ENCODE data around the gene COG1.

The COG1 gene

DNA sequence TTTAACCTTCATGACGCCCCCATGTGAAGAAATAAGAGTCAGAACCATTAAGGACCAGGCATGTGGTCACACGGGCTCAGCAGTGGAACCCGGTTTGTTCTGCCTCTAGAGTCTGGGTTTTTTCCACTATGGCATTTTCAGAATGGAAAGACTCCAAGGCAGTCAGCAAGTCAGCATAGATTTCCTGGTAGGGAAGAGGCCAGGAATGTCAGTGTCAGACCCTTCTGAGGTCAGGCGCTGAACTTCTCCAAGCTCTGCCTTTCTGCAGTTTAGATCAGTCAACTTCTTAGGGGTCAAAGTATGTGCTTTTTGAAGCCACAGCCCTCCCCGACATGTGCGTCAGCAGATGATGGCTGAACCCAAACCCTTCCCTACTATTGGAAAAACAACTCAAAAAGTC lies 24.2 kb upstream of the COG1 start:
- DNase-seq: no peak

DNA sequence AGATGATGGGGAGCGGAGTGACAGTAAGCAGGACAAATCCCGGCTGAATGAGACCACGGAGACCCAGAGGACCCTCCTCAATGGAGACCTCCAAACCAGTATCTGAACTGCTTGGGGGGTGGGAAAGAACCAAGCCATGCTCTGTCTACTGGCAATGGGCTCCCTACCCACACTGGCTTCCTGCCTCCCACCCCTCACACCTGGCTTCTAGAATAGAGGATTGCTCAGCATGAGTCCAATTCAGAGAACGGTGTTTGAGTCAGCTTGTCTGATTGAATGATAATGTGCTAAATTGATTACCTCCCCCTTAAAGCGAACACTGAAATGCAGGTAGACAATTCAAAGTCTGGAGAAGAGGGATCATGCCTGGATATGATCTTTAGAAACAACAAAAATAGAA lies 22.5 kb upstream of the COG1 start:
- DNase-seq: no peak

DNA sequence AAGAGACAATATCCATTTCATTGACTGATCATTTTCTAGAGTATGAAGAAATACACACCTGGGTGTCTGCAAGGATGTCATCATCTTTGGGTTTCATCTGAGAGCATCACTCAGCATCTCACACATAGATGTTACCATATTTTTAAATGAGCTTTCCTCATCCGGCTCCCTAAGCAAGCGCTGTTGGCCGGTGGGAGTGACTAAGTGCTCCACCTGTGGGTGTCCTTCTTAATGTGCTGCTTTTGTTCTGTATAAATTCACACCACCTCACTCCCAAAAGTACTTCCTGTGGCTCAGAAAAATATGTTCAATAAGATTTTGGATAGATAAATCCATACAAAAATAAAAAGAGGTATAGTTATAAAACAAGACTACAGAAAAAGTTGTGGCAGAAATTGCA lies 20.6 kb upstream of the COG1 start:
- DNase-seq: no peak

DNA sequence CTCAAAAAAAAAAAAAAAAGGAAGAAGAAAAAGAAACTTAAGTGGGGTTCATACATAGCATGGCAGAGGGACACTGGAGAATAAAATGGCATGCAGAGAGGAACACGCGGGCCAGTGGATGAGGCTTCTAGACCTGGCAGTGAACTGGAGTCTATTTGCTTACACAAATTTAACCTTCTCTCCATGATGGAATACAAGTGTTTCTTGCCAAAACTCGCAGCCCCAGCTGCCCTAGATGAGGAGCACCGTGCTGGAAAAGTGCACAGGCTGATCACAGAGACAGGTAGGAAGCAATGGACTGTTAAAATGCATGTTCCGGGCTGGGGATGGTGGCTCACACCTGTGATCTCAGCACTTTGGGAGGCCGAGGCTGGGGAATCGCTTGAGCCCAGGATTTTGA lies 18.7 kb upstream of the COG1 start:
- DNase-seq: no peak

DNA sequence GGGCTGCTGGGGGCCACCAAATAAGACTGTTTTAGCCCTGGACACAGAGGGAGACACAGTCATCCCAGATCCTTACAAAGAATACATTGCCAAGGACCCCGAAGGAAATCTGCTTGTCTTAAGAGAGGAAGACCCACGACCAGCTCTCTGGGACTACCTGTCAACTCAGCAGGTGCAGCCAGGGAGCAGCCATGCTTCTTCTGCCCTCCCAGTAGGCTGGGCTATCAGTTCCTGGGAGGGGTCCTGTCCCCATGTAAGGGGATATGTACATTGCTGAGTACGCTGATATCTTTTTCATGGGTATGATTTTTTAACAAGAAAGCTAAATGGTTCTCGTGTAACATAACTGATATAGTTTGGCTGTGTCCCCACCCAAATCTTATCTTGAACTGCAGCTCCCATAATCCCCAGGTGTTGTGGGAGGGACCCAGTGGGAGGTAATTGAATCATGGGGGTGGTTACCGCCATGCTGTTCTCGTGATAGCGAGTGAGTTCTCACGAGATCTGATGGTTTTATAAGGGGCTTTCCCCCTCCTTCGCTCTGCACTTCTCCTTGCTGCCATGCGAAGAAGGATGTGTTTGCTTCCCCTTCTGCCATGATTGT lies 16.8 kb upstream of the COG1 start:
- DNase-seq: no peak

DNA sequence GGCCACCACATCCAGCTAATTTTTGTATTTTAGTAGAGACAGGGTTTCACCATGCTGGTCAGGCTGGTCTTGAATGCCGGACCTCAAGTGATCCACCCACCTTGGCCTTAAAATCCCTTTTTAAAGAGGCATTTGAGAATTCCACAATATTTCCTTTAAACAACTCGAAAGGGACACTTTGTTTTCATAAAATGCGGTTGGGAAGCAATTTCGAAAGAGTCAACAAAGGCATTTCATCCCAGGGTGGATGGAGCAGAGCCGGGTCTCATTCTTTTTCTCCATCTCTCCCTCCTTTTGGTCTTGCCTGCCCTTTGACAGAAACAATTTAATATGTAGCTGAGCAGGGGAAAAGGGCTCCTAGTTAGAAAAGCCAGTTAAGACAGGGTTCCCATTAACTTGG lies 13.5 kb upstream of the COG1 start:
- DNase-seq: no peak

DNA sequence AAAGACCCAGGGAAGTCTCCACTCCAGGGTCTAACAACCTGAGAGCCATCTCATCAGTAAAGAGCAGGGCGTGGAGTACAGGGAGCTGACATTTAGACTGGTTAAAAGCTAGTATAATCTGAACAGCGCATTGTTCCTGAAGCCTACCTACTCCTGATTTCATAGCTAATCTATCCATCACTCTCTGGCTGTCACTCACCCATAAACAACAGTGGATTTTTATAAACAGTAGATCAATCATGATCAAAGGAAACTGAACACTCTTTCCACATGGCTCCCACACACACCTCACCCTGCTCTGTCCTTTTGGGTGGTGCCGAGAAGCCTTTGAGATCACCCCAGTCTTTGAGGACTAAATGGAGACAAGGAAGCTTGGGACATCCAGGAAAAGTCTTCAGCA lies 13.0 kb upstream of the COG1 start:
- DNase-seq: no peak

DNA sequence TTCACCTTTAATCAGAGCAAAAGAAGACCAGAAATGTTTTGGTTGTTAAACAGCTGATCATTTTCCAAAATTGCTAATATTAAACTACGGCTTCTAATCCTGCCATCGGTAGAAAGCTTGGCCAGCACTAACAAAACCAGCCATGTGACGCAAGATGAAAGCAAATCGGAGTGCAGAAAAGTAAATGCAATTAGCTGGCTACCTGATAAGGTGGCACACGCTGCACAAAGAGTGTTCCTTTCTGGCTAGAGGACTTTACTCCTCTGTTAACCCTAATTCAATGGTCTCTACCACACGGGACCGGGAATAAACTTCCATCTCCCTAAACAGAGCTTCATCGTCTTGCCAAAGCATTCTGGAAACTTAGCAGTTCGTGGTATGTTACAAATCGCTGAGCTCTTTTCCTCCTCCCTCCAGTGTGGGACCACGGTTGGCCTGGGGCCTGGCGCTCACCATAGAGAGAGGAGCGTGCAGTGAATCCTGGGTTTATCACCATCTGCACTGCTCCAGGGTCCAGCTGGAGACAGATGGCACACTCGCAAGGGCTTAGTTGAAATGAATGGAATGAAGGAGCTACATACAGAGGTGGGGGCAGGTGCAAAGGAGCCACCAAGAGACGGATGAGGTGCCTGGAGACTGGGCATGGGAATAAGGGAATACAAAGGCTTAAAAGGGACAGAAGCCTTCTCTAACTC lies 10.1 kb upstream of the COG1 start:
- DNase-seq: no peak

DNA sequence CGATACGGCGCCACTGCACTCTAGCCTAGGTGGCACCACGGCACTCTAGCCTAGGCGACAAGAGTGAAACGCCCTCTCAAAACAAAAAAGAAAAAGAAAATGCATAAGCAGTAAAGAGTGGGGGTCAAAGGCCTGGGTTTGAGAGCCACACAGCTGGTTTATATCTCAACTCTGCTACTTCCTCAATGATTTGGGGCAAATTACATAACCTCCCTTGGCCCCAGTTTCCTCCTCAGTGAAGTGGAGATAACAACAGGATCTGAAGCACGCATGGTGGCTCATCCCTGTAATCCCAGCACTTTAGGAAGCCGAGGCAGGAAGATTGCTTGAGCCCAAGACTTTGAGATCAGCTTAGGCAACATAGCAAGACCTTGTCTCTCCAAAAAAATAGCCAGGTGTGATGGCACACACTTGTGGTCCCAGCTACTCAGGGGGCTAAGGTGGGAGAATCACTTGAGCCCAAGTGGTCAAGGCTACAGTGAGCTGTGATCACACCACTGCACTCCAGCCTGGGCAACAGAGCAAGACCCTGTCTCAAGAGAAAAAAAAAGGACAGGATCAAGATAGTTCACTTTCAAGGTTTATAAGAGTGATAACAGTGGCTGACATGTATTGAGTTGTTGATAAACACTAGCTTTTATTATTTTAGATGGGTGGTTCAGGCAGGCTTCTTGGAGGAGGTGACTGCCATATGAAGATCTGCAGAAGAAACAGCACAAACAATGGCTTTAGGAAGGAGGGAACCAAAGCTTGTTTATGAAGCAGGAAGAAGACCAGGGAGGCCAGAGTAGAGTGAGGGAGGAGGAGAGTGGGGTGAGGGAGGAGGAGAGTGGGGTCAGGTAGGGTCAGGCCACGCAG lies 8.5 kb upstream of the COG1 start:
- peak; percentile 88 to 92 for DNase-seq

DNA sequence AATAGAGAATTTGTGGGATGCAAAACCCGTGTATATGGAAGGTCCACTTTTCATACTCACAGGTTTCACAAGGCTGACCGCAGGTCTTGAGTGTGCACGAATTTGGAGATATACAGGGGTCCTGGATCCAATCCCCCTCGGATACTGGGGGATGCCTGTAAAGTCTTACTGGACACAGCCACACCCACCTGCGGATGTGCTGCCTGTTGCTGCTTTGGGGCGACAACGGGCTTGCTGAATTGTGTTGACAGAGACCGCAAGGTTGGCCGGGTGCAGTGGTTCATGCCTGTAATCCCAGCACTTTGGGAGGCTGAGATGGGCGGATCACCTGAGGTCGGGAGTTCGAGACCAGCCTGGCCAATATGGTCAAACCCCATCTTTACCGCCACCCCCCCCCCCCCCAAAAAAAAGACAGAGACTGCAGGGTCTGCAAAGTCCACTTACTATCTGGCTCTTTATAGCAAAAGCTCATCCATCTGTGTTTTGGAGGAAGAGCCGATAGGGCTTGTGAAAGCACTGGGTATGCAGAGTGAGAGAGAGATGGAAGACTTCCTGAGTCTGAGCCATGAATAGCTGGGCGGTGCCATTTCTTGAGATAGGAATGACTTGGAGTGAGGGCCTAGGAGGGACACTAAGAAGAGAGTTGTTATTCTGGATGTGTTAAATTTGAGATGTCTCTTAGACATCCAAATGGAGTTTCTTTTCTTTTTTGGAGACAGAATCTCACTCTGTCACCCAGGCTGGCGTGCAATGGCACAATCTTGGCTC lies 6.4 kb upstream of the COG1 start:
- no peak for DNase-seq

DNA sequence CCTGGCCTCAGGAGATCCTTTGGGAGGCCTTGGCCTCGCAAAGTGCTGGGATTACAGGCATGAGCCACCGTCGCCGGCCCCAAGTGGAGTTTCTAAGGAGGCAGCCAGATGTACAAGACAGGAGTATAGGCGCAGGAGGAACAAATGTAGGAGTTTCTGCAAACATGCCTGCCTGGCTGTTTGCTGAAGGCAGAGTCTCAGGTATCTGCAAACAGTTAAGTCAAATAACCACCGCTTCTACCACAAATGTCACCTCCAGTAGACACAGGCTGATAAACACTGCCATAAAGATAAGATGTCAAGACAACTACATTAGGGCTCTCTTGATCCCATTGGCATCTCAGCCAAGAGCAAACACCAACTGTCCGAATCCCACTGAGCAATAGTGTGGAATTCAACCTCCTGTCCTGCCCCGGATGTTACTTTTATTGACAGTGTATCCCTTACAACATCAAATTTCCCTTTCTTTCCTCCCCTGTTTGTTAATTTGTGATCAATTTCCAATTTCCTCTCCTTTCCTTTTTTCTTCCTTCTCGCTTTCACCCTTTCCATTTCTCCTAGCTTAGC lies 5.6 kb upstream of the COG1 start:
- no peak for DNase-seq

DNA sequence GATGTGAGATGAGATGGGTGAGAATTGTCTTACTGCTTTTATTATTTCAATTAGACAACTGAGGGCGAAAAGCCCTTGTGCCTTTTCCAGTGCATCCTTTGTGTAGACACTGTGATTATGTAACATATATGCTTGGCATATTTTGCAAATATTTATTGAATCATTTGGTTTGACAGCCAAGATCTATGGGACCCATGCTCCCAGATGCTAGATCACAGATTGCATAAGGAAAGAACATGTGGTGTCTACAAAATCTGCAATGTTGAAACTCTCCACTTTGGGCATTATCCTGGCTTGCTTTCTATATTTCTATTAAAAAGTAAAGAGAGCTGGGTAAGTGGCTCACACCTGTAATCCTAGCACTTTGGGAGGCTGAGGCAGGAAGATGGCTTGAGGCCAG lies 4.8 kb upstream of the COG1 start:
- no peak for DNase-seq

DNA sequence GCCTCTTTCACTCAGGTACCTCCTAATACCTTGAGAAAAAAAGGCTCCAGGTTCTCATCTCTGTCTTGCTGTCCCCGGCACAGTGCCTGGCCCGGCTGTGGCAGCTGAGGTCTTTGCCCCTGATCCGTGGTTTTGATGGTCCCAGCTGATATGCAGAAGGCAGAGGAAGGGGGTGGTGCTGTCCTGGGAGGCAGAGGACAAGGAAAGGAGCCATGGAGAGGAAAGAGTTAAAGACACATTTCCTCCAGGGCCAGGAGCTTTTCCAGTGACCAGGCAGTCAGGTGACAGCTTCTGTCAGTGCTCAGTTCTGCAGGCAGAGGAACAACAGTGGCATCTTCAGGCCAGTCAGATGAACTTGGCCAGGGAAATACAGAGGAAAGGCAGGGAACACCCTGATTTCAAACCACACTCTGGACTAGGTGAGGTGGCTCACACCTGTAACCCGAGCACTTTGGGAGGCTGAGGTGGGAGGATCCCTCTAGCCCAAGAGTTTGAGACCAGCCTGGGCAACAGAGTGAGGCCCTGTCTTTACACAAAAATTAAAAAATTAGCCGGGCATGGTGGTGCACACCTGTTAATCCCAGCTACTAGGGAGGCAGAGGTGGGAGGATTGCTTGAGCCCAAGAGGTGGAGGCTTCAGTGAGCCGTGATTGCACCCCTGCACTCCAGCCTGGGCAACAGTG lies 3.3 kb upstream of the COG1 start:
- peak; percentile 70 to 78 for DNase-seq

DNA sequence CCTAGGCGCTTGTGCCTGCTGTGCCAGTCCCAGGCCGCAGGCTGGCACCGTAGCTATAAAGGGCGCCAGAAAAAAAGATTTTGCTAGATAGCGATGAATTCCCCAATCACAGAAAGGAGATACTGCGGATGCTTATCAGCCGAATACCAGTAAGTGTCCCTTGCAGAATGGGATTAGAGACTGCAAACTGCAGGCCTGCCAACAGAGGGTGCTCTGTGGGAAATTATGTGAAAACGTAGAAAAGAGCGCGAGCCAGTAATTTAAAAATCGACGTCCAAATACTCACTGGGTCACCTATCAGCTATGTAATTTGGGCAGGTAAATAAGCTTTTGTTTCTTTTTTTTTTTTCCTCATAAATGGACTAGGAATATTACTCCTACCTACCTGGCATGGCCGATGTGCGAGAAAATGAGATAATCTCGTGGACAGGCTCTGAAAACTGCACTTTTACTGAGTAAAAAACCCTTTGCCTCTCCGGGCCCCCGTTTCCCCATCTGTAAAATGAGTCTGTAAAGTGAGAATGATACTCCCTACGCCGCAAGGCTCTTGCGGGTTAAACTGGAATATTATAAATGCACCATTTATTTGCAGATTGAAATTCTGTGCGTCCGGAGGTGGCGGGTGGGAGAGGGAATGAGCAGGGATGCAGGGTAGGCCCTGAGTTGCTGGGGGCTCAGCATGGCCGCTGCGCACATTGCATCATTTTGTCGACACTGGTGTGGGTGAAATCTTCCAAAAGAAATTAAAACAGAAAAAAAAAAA lies 1.2 kb upstream of the COG1 start:
- DNase-seq: peak; percentile 92 to 96

DNA sequence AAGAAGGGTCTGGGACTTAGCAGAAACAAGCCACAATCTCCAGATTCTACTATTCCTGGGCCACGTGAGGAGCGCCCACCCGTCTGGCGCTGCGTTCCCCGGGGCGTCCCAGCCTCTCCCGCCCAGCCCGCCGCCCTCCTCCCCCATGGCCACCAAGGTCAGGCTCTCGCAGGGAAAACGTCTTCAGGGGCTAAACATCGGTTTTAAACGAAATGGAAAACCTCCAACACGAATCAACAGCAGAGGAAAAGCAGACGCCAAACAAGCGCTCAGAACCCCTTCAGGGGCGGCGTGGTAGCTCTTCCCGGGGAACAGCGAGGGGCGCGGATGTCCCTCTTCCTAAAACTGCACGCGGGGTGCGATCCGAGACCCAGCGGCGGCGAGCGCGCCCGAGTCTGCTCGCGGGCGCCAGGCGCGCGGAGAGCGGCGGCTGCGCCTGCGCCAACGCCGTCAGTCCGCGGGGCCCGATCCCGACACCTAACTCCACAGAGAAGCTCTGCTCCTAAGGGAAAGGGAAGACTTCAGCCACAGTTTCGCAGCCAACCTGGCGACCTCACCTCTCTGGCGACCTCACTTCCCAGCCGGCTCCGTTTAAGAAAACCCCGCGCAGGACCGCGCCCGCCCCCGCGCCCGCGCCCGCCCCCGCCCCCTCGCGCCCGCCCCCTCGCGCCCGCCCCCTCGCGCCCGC lies 505 bp upstream of the COG1 start:
- peak; percentile 71 to 85 for DNase-seq

DNA sequence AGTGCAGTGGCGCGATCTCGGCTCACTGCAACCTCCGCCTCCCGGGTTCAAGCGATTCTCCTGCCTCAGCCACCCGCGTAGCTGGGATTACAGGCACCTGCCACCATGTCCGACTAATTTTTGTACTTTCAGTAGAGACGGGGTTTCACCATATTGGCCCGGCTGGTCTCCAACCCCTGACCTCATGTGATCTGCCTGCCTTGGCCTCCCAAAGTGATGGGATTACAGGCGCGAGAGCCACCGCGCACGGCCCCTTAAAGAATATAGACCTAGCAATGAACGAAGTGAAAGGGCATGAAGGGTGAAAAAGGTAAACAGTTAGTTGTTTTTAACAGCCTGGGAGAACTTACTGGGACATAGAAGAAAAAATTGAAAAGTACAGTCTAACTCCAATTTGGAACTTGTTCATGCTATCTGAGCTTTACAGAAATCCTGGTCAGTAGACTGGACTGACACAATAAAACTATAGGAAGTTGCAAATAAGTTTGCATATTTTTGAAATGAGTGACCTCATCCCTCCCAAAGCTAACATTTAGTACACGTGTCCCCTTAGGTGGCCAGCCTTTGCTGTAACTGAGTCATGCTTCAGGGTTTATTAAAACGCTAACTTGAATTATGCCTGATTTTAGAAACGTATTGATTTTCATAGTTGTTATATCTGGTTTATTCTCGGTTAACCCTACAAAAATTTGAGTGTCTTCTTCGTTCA lies 1.8 kb downstream of the COG1 start:
- DNase-seq: no peak

DNA sequence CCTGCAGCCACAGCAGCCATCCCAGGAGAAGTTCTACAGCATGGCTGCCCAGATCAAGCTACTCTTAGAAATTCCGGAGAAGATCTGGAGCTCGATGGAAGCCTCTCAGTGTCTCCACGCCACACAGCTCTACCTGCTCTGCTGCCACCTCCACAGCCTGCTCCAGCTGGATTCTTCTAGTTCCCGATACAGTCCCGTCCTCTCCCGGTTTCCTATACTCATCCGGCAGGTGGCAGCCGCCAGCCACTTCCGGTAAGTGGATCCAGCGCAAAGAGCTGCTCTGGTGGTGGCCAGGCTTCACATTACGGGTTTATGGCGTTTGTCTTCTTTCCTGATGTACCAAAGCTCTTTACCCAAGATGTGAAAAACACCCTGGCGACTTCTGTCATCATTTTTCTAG lies 3.6 kb downstream of the COG1 start:
- no peak for DNase-seq

DNA sequence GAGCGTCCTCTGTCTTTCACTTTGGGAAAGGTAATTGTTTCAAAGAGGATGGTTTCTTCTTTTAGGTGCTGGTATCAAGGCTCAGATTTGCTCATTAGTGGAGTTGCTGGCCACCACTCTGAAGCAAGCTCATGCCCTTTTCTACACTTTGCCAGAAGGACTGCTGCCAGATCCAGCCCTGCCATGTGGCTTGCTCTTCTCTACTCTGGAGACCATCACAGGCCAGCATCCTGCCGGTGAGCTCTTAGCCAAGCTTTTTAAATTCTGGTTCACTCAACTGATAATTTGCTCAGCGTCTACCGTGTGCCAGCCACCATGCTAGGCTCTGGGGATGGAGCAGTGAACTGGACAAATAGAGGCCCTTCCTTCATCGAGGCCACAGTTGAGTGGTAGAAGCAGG lies 4.3 kb downstream of the COG1 start:
- no peak for DNase-seq

DNA sequence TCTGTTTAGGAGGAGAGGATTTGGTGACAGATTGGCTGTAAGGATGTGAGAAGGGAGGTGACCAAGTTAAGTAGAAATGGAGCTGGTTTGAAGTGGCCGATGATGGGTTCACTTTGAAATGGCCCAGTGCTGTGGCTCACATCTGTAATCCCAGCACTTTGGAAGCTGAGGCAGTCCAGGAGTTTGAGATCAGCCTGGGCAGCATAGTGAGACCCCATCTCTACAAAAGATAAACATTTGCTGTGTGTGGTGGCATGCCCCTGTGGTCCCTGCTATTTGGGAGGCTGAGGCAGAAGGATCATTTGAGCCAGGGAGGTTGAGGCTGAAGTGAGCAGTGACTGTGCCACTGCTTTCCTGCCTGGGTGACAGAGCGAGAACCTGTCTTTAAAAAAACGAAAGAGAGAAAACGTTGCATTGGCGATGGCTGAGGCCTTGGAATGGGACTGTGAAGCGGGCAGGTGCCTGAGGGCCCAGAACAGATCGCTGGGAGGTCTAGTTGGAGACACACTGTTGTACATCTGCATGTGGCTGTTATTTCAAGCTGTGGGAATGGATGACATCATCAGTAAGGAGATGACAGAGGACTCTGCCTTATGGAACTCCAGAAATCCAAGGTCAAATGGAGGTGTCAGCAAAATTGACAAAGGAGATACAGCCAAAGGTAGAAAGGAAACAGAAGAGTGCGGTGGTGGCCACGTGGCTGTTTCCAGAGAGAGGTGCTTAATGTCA lies 5.5 kb downstream of the COG1 start:
- no peak for DNase-seq

DNA sequence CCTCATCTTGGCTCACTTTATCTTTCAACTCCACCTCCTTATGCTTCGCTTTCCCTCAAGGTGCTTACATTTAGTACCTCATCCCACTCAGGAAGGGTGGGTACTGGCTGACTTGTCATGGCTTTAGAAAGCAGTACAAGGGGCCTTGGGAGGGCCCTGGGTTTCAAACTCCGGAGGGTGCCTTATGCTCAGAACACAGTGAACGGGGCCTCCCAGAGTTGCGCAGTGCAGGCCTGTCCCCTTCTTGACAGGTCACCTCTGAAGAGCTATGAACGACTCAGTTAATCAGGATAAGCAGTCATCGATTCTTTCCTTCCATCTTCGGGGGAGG lies 6.0 kb downstream of the COG1 start:
- DNase-seq: no peak

Measured in Kasumi-1 (cell line).